ENCODE results near the gene ANKRD44.
A peak's percentile ranks its signal among the peaks of the same experiment; 100 is the strongest.

The ANKRD44 gene

GRCh38 chr2:197286805-197287595 lies 23.6 kb downstream of the ANKRD44 start:
- peaks cover 89% of the 10 kb centered on the region for H3K4me1 Mint-ChIP-seq
- H3K4me3 Mint-ChIP-seq, result peak overlapping the region; percentile 65
- H3K36me3 Mint-ChIP-seq (ENCODE audit: low read depth), result peaks cover 29% of the 10 kb centered on the region
- H3K9me3 Mint-ChIP-seq, result peaks cover 4% of the 10 kb centered on the region
- peak; percentile 95 for ATAC-seq
- DNase-seq, result no peak
- no peaks in the 10 kb centered on the region for H3K27me3 Mint-ChIP-seq
- H3K27ac Mint-ChIP-seq, result peak overlapping the region; percentile 93

GRCh38 chr2:197285361-197285760 lies 25.2 kb downstream of the ANKRD44 start:
- Mint-ChIP-seq H3K4me1 (peaks cover 93% of the 10 kb centered on the region), H3K36me3 (ENCODE audit: low read depth) (peaks cover 30% of the 10 kb centered on the region), H3K27me3 (no peaks in the 10 kb centered on the region), H3K27ac (peak overlapping the region; percentile 93), H3K4me3 (no peak overlapping the region), H3K9me3 (no peaks in the 10 kb centered on the region)
- ATAC-seq (no peak), DNase-seq (no peak)

DNA sequence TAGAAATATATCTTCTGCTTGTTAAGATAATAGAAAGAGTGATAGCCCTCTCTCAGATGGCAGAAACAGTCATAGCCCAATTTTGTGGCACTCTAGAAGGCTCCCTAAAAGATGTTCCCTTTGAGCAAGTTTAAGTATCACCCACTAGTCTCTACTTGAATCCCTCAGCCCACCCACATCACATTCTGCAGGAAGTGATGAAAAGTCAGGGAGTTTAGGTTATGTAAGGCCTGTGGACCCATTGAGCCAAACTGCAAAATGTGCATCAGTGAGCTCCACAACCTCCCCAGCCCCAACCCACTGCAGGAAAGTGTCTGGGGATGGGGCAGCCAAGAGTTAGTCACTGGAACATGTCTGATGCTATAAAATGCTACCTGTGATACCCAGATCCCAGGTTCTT lies 25.6 kb downstream of the ANKRD44 start:
- DNase-seq (no peak), ATAC-seq (peak; percentile 25)
- H3K36me3 Mint-ChIP-seq (ENCODE audit: low read depth), result peaks cover 26% of the 10 kb centered on the region
- H3K27me3 Mint-ChIP-seq, result no peaks in the 10 kb centered on the region
- peaks cover 93% of the 10 kb centered on the region for H3K4me1 Mint-ChIP-seq
- no peak overlapping the region for H3K4me3 Mint-ChIP-seq
- peak overlapping the region; percentile 93 for H3K27ac Mint-ChIP-seq
- no peaks in the 10 kb centered on the region for H3K9me3 Mint-ChIP-seq

DNA sequence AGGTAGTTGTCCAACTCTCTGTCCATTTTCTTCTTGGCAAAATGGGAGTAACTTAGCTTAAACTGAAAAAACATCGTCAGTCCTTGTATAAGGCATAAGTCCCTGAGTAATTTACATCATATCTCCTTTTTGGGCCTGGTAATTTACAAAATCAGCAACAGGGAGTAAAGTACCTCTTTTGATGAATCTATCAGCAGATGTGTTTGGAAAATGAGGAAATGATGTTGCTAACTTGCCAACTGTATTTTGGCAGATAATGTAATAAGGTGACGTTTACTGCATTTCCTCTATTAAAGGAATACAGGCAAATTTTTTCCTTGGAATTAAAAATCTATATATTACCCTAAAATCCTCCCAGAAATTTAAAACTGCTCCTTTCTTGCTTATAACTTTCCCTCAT lies 29.2 kb downstream of the ANKRD44 start:
- Mint-ChIP-seq H3K4me1 (peaks cover 93% of the 10 kb centered on the region), H3K27ac (peak overlapping the region; percentile 90), H3K4me3 (peak overlapping the region; percentile 22), H3K27me3 (no peaks in the 10 kb centered on the region), H3K36me3 (ENCODE audit: low read depth) (peaks cover 16% of the 10 kb centered on the region), H3K9me3 (no peaks in the 10 kb centered on the region)
- DNase-seq (no peak), ATAC-seq (no peak)

DNA sequence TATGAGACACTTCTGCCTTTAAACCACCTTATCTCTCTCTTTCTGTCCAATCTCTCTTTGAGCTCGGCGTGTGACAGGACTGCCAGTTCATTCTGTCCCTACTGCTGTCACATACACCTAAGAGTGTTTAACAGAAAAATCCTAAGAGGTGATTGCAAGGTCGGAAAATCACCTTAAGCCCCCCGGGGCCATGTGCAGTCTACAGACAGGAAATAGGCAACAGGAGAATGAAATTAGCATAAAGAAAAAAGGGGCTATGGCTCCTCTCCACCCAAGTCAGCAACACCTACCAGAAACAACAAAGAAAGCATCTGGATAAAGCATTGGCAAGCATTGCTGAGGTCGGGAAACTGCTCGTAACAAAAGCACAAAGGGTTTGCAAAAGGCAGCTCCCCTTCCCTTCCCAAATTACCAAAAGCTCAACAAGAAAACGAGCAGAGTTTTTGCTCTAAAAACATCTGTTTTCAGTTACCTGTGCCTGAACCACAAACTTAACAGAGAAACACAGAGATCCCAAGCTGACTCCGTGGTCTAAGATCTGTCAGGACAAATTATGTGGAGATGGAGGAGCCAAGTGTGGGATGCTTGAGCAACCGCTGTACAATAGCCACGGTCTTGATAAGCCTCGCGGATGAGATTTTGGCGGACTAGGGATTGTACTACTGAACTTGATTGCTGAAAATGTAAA lies 30.4 kb downstream of the ANKRD44 start:
- DNase-seq (no peak), ATAC-seq (peak; percentile 64)
- H3K4me3 Mint-ChIP-seq, result peak overlapping the region; percentile 71
- peaks cover 85% of the 10 kb centered on the region for H3K4me1 Mint-ChIP-seq
- no peaks in the 10 kb centered on the region for H3K27me3 Mint-ChIP-seq
- H3K9me3 Mint-ChIP-seq, result no peaks in the 10 kb centered on the region
- H3K27ac Mint-ChIP-seq, result peak overlapping the region; percentile 90
- H3K36me3 Mint-ChIP-seq (ENCODE audit: low read depth), result peaks cover 20% of the 10 kb centered on the region

DNA sequence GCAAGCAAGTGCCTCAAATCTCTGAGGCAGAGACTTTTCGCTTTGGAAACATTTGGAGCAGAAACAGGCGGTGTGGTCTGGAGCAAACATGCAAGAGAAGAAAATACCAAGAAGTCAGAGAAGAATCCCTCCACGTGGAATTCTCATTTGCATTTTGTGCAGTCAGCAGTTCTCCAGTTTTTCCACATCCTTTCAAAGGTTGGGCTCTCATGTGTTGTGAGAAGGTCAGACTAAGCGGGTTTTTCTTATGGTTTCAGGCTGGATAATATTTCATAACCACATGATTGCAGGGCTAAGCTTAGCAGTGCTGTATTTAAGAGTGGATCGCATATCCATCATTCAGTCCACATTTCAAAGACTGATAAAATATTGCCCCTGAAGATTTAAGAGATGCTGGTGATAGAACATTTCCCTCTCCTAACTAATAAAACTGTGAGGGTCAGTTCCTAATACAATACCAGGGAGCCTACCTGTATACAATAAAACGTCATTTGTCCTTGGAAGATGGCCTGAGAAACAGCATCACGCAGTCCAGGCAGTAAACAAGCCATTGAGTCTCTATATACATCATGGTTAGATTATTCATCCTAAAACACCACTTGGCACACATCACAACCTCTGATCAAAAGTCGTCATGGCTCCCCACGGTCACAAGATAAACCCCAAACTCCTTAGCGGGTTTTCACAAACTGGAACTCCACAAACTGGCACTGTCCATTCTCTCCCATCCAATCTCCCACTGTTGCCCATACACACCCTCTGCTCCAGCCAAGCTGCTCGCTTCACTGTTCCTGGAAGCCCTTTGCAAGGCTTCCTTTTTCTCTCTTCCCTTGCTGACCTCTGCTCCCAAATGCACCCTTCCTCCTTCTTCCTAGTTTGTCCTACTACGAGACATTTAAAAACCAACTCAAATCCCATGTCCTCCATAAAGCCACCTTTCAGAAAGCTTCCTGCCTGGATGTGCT lies 31.5 kb downstream of the ANKRD44 start:
- no peaks in the 10 kb centered on the region for H3K9me3 Mint-ChIP-seq
- peaks cover 87% of the 10 kb centered on the region for H3K4me1 Mint-ChIP-seq
- H3K4me3 Mint-ChIP-seq, result peak overlapping the region; percentile 71
- DNase-seq (no peak), ATAC-seq (peak; percentile 41)
- no peaks in the 10 kb centered on the region for H3K27me3 Mint-ChIP-seq
- peaks cover 19% of the 10 kb centered on the region for H3K36me3 Mint-ChIP-seq (ENCODE audit: low read depth)
- peak overlapping the region; percentile 90 for H3K27ac Mint-ChIP-seq

DNA sequence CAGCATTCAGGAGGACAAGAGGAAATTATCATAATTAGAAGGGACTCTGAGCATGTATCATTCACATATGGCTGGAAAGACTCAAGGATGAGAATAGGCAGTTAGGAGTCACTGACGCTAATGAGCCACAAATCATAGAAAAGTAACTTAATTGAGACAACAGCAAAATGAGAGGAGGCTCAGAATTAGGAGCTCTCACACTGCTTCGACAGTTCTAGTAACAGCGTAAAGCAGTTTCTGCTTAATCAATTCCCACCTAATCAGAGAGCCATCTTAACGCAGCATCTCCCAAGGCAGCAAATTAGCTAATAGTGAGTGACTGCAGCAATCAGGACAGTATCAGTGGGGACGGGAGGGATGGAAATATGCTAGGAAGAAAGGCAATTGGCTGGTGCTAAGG lies 32.8 kb downstream of the ANKRD44 start:
- peak overlapping the region; percentile 64 for H3K27ac Mint-ChIP-seq
- H3K27me3 Mint-ChIP-seq, result no peaks in the 10 kb centered on the region
- H3K36me3 Mint-ChIP-seq (ENCODE audit: low read depth), result peaks cover 22% of the 10 kb centered on the region
- H3K9me3 Mint-ChIP-seq, result no peaks in the 10 kb centered on the region
- ATAC-seq (no peak), DNase-seq (no peak)
- no peak overlapping the region for H3K4me3 Mint-ChIP-seq
- H3K4me1 Mint-ChIP-seq, result peaks cover 87% of the 10 kb centered on the region

- no peak for ATAC-seq
- no peak for DNase-seq
- Mint-ChIP-seq H3K27me3 (no peaks in the 10 kb centered on the region), H3K4me3 (no peak overlapping the region), H3K36me3 (ENCODE audit: low read depth) (peaks cover 20% of the 10 kb centered on the region), H3K4me1 (peaks cover 82% of the 10 kb centered on the region), H3K27ac (no peak overlapping the region), H3K9me3 (no peaks in the 10 kb centered on the region)
Observed at GRCh38 chr2:197276156-197276555, 34.4 kb downstream of the ANKRD44 start.

- Mint-ChIP-seq H3K4me1 (peaks cover 83% of the 10 kb centered on the region), H3K27ac (peak overlapping the region; percentile 66), H3K27me3 (no peaks in the 10 kb centered on the region), H3K4me3 (no peak overlapping the region), H3K9me3 (no peaks in the 10 kb centered on the region), H3K36me3 (ENCODE audit: low read depth) (peaks cover 20% of the 10 kb centered on the region)
- ATAC-seq (no peak), DNase-seq (no peak)
Observed at GRCh38 chr2:197274937-197275336, 35.6 kb downstream of the ANKRD44 start.

GRCh38 chr2:197274349-197274748 lies 36.2 kb downstream of the ANKRD44 start:
- Mint-ChIP-seq H3K4me1 (peaks cover 83% of the 10 kb centered on the region), H3K9me3 (no peaks in the 10 kb centered on the region), H3K27me3 (no peaks in the 10 kb centered on the region), H3K4me3 (no peak overlapping the region), H3K36me3 (ENCODE audit: low read depth) (peaks cover 20% of the 10 kb centered on the region), H3K27ac (peak overlapping the region; percentile 66)
- ATAC-seq (peak; percentile 13), DNase-seq (no peak)

GRCh38 chr2:197273485-197273884 lies 37.1 kb downstream of the ANKRD44 start:
- ATAC-seq (no peak), DNase-seq (no peak)
- peak overlapping the region; percentile 78 for H3K27ac Mint-ChIP-seq
- H3K36me3 Mint-ChIP-seq (ENCODE audit: low read depth), result peaks cover 19% of the 10 kb centered on the region
- H3K27me3 Mint-ChIP-seq, result no peaks in the 10 kb centered on the region
- no peaks in the 10 kb centered on the region for H3K9me3 Mint-ChIP-seq
- H3K4me1 Mint-ChIP-seq, result peaks cover 83% of the 10 kb centered on the region
- no peak overlapping the region for H3K4me3 Mint-ChIP-seq

- H3K9me3 Mint-ChIP-seq, result no peaks in the 10 kb centered on the region
- H3K36me3 Mint-ChIP-seq (ENCODE audit: low read depth), result peaks cover 24% of the 10 kb centered on the region
- DNase-seq (no peak), ATAC-seq (no peak)
- H3K4me1 Mint-ChIP-seq, result peaks cover 92% of the 10 kb centered on the region
- H3K4me3 Mint-ChIP-seq, result no peak overlapping the region
- peak overlapping the region; percentile 92 for H3K27ac Mint-ChIP-seq
- H3K27me3 Mint-ChIP-seq, result no peaks in the 10 kb centered on the region
Observed at GRCh38 chr2:197270601-197271000, 40.0 kb downstream of the ANKRD44 start.

DNA sequence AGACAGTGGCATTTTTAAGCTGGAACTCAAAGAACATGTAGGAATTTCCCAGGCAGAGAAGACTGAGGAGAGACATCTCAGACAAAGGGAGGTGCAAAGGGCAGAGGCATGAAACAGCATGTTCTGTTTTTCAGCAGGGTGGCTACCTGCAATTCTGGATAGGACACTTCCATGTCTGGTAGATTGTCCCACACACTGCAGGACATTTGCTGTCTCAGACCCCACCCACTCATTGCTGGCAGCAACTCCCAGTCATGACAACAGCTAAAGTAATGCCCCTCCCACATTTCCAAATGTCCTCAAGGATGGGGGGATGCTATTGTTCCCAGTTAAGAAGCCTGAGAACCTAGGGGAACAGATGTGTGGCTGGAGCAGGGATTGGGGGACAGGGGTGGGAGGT lies 40.8 kb downstream of the ANKRD44 start:
- Mint-ChIP-seq H3K36me3 (ENCODE audit: low read depth) (peaks cover 21% of the 10 kb centered on the region), H3K4me1 (peaks cover 92% of the 10 kb centered on the region), H3K9me3 (no peaks in the 10 kb centered on the region), H3K4me3 (no peak overlapping the region), H3K27me3 (no peaks in the 10 kb centered on the region), H3K27ac (peak overlapping the region; percentile 92)
- no peak for ATAC-seq
- no peak for DNase-seq

DNA sequence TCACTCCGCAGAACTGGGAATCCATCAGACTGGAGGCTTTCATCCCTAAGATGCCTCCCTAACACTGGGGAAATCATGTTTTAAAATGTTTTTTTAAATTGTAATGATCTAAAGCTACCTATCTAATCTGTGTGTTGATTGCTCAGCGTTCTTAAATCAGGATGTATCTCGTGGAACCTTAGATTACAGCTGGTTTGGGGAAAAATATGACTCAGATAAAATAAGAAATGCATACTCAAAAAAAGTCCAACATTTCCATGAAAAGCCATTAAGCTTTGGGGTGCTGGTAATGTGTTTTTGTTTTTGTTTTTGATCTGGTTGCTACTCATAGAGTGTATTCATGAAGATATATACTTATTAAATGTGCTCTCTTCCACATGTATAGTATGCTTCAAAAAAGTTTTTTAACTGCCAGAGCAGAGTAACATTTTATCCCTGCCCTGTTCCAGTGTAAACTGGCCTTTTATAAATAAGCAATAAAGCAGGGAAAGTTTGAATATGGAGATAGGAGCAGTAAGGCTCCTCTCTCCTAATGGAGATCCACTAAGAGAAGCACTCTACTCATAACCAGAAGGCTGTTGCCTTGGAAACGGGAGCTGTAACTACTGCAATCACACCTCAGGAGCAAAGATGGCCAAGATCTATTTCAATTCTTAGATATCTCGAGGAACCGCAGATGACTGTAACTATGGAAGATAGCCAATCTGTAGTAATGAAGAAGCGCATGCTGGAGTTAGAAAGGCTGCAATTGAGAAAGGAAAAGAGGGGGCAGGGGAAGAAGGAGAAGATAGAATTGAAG lies 41.6 kb downstream of the ANKRD44 start:
- no peak for DNase-seq
- Mint-ChIP-seq H3K27ac (peak overlapping the region; percentile 92), H3K27me3 (no peaks in the 10 kb centered on the region), H3K4me1 (peaks cover 94% of the 10 kb centered on the region), H3K9me3 (no peaks in the 10 kb centered on the region), H3K4me3 (peak overlapping the region; percentile 5), H3K36me3 (ENCODE audit: low read depth) (peaks cover 20% of the 10 kb centered on the region)
- peak; percentile 58 for ATAC-seq

Measured in activated naive CD8-positive, alpha-beta T cell treated with anti-CD3 and anti-CD28 coated beads, Interleukin-2, amount 50 U/mL, for 24 hours (primary cell).